NCI-H187 treated with DMSO at 0.1 percent for 48 hours (cell line): ENCODE data around the gene ANXA6.
A peak's percentile ranks its signal among the peaks of the same experiment; 100 is the strongest.

Experiments
- DNase-seq: peaks from one replicate; lab custom pipeline; 2025; lab: John Stamatoyannopoulos, UW

The ANXA6 gene

GRCh38 chr5:151100681-151101080 is 56.9 kb downstream of the ANXA6 start:
- DNase-seq, result no peak

DNA sequence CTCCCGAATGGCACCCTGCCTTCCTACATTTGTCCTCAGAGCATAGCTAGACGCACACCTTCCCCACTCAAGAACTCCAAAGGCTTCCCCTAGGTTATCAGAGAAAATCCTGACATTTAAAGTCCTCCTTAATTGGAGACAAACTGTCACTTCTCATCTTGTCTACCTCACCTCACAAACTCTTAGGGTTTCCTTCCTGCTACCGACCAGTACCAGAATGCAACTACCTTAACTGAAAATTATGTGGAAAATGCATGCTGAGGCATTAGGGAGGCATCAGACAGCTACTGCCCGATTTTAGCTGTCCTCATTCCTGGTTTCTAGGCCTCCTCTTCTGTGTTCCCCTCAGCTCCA is 58.8 kb downstream of the ANXA6 start:
- DNase-seq, result no peak

DNA sequence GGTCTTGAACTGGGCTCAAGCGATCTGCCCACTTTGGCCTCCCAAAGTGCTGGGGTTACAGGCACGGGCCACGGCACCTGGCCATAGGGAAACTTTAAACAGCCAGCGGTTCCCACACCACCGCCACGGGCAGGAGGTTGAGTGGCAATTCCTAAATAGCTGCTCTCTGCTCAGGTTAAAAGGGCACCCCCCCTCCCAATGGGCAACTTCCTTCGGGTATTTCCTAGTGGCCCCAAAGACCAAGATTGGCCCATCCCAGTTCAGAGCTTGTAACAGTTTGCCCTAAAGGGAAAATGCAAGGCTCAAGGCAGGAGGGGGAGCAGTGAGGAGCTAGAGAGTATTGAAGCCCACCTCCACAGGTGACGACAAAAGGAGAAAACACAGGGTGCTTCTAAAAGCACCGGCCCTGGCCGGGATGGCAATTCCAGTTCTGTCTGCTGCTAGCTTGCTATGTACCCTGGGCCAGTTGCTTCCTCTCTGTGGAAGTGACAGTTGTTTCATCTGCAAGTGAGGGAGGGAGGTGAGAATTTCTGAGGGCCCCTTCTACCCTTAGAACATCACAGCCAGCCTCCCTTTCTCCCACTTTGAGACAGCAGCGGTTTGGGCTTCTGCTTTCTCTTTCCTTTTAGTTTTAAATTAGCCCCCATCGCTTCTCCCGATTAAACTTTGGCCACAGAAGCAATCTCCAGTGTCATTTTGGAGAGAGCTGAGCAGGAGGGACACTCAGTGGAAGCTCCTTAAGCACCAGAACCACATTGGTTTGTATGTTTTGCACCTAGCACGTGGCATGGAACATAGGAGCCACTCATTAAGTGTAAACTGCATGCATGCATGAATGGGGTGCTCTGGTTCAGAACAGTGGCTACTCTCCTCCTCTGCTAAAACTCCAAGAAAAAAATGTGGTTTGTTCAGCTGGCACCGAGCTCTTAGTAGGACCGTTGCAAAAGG is 59.5 kb downstream of the ANXA6 start:
- no peak for DNase-seq

DNA sequence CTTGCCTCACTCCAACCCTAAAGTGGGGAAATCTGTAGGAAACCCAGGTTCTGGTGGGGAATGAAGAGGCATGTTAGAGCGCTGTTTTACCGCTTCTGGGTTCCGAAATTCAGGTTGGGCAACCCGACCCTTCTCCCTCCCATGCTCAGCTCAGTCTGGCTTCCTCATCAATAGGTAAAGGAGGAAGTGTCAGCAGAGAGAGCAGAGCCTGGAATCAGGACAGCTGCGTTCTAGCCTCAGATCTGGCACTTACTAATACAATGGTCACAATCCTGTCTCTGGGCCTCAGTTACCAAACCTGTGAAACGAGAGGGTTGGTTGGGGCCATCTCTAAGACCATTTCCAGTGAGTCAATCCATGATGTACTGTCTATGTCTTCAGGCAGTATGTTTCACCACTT is 60.5 kb downstream of the ANXA6 start:
- DNase-seq, result no peak

DNA sequence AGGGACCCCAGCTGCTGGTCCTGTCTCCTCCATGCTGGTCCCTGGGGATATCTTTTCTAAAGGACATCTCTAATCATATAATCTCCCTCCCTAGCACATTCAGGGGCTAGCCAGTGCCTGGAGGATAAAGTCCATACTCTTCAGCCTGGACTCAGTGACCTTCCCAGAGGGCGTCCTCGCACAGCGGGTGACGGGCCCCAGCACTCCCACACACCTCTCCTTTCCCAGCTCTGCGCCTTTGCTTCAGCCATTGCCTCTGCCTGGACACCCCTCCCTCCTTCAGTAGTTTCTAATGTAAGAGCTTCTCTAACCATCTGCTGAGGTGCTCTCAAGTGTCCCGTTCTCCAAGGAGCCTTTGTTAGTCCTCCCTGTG is 61.6 kb downstream of the ANXA6 start:
- no peak for DNase-seq

DNA sequence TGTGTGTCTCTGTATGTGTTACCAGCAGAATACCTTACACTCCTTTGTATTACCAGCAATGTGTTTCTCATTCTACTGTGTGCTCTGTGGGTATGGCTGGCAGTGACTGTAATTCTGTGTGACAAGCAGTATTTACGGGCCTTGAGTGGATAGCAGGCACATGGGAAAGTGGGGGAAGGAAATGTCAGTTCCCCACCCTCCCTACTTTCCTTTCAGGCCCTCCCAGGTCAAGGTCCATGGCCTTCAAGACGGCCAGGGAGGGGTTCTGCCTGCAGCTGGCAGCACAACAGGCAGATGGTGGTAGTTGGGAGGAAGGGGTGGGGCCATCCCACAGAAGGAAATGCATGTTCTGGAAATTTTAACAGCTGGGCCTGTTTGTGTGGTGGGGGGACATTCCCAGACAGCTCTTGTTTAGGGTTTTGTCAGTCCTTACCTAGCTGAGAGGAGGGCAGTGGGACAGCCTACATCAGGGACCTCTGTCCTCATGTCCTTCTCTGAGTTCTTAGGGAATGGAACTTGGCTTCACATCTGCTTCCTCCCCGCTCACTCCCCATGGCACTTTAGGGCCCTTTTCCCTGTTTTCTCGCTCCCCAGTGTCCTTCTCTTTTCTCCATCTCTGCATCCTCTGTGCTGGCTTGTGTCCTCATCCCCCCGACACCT is 62.1 kb downstream of the ANXA6 start:
- no peak for DNase-seq

- no peak for DNase-seq
Measured at GRCh38 chr5:151094852-151095245, 62.7 kb downstream of the ANXA6 start.

- no peak for DNase-seq
Measured at GRCh38 chr5:151094030-151094851, 63.3 kb downstream of the ANXA6 start.

GRCh38 chr5:151093476-151093889 is 64.1 kb downstream of the ANXA6 start:
- DNase-seq, result no peak

DNA sequence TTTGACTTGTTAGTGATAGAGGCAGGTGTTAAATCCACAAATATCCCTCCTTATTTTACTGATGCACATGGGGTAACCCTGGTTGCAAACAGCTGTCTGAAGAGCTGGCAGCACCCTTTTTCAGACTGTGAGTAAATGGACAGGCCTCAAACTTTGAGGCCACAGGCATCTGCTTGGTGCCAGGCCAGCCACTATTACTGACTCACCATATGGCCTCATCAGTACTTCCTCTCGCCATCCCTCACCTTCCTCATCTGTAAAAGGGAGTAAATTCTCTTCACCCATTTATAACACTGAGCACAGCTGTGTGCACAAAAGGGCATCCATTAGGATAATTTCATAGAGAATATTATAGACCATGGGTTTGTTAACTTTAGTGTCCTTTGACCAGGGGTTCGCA is 64.8 kb downstream of the ANXA6 start:
- DNase-seq, result no peak

DNA sequence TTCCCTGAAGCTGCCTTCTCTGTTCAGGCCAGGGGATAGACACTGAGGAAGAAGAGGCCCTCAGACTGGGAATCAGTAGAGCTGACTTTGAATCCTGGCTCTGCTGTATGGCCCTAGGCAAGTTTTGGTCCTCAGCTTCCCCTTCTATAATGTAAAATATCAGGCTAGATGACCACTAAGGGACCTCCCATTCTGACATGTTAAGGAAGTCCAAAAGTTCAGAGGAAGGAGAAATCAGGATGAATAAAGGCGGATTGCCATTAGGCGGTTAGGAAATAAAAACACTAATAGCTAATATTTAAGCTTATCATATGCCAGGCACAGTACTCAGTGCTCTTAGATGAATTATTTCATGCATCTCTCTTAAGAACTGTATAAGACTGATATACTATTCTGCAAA is 67.9 kb downstream of the ANXA6 start:
- no peak for DNase-seq

DNA sequence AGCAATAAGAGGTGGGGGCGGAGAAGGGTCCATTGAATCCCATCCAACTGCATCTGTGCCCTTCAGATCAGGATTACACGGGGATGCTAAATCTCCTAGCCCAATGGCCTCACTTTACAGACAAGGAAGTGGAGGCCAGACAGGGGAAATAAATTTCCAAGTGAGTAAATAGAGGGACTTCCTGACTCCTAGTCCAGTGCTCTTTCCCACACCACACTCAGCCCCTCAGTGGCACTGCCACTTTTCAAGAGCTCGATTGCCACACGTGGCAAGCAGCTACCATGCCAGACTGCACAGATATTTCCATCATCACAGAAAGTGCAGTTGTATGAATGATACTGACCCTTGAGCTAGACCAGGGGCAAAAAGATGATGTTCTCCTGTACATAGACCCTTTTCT is 68.6 kb downstream of the ANXA6 start:
- no peak for DNase-seq

DNA sequence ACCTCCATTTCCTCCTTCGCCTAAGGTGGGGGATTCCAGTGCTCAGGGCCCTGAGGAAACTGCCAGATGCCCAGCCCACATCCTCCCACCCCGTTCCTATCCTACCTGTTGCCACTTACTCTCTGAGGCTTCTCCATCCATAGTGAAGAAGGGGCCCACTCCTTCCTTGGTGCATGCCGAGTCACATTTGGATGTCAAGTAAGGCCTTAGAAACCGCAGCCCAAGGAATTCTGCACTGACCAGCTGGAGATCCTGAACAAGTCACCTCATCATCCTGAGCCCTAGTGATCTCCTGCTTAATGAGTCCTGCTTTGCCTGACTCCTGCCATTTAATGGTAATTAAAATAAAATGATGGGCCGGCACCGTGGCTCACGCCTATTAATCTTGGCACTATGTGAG is 70.1 kb downstream of the ANXA6 start:
- no peak for DNase-seq

- no peak for DNase-seq
Measured at GRCh38 chr5:151086905-151087360, 70.6 kb downstream of the ANXA6 start.

DNA sequence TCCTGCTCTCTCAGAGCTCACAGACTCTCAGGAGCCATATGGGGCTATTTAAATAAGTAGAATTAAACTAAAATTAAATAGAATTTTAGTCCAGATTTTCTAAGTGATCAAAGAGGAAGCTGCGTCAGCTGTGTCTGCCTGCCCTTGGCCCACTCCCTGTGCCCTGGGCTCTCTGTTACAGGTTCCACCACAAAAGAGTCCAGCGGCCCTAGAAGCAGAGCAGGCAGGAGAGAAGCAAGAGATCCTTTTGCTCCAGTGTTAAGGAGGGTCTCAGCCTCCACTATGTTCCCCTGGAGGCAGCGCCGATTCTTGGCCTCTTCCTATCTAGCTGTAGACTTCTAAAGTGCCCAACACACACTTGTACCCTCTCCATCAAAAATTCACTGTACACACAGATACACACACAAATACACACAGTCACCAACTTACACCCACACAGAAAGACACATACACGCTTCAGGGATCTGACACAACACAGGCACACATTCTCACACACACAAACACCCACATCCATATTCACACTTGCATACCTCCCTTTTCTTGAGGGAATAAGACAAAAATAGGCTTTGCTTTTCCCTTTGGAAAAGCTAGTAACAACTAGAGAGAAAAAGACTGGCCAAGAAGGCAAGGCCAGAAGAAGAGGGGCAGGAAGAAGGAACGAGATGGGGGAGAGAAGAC is 71.2 kb downstream of the ANXA6 start:
- DNase-seq, result no peak

GRCh38 chr5:151085517-151086041 is 72.0 kb downstream of the ANXA6 start:
- no peak for DNase-seq

DNA sequence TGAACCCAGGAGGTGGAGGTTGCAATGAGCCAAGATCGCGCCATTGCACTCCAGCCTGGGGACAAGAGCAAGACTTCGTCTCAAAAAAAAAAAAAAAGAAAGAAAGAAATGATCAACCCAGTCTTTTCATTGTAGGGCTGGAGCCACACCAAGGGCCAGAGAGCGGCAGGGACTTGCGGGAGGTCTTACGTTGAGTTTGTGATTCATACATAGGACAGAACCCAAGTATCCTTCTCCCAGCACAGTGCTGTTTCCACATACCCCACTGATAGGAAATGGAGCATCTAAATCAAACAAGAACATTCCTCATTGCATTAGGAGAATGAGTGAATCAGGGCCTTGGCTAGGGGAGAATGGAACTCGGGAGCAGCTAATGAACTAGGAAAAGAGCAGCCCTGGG is 73.2 kb downstream of the ANXA6 start:
- no peak for DNase-seq

GRCh38 chr5:151083081-151083676 is 74.4 kb downstream of the ANXA6 start:
- DNase-seq, result peak; percentile 32

DNA sequence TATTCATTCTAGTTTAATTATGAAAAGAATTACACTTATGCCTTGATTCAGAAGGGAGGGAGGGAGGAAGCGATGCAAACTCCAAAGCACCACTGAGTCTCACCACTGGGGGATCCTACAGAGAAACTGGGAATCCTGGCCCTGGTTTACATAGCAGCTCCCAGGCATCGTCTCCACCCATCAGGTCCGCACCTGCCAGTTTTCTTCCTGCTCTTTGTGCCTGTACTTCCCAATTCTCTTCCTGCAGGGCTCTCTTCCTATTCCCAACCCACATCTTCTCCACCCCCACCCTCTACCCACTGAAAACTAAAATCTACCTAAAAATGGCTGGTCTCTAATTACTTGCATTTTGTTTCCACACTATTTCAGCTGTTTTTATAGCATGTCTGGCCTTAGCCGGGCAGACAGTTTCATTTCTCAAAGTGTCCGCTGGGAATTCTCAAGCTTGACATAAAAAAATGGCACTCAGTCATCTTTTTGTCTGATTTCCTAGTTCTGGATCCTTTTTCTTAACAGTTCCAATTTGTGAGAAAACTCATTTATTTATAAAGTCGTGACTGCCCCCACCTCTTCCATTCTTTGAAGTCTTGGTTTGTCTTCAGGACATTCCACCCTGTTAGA is 75.2 kb downstream of the ANXA6 start:
- DNase-seq, result no peak

GRCh38 chr5:151081431-151082281 is 75.9 kb downstream of the ANXA6 start:
- no peak for DNase-seq
